ENCODE data around the gene SPATA31C1.
A peak's percentile ranks its signal among the peaks of the same experiment; 100 is the strongest.
"Not testable (repeated sequence)": the region's sequence is repeated elsewhere in the genome, so short reads cannot be mapped to it uniquely, and the experiment has no call there.

Gene SPATA31C1

DNA sequence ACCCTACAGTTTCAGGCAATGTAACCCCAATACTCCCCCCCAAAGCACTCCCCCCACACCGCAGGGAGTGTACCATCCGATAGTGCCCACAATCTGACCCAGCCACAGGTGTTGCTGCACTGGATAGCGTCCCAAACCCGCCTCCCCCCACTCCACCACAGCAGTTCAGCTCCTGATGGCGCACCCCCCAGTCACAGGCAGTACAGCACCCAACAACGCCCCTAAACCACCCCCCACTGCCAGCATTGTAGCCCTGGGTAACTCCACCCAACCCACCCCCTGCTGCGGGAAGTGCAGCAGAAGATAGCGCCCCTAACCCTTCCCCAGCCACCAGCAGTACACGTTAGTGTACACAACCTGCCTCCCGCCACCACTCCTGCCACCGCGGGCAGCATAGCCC lies 20.6 kb downstream of the SPATA31C1 start:
- DNase-seq (ENCODE audit: low spot score) = not testable (repeated sequence)

DNA sequence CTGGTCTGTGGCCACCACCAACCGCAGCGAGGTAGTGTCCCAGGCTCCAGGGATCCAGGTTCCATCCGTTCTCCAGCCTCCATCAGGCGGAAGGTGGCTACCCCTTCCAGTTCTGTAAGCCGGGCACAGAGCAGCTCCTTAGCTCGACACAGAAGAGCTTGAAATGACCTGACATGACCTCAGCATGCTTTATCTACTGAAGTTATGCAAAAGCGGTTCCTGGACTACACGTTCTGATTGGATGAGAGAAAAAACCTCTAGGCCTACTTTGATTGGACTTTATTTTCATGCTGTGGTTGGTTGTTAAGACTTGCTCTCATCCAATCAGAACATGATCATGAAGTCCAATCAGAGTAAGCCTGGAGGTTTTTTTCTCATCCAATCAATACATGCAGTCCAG lies 21.3 kb downstream of the SPATA31C1 start:
- DNase-seq (ENCODE audit: low spot score) = not testable (repeated sequence)

DNA sequence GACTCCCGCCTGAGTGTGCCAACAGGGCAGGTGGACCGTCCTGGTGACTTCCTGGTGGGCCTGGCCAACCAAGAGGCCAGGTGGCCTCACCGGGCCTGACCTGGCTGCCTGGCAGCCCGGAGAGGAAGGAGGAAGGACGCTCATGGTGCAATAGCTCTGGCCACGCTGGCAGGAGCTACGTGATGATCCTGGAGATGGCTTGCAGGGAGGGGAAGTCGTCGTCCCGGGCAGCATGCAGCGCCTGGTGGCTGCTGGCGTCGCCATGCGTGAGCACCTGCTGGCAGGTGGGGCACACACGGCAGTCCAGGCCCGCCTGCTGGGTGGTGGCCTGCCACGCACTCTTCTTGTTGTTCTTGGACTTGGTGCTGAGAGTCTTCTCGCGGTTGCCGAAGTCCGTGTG lies 26.3 kb downstream of the SPATA31C1 start:
- DNase-seq (ENCODE audit: low spot score) = no peak

DNA sequence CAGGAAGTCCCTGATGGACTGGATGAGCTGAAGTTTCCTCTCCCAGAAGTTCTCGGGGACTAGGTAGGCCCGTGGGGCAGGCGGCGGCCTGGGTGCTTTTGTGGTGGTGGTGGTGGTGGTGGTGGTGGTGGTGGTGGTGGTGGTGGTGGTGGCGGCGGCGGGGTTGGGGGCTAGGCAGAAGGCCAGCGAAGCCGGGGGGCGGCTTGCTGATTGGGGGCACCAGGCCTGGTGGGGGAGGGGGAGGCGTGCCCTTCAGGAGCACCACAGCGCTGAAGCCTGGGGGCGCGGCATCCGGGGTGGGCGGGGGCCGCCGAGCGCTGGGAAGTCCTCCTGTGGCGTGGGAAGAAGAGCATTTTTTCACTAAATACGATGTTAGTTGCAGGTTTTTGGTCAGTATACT lies 26.9 kb downstream of the SPATA31C1 start:
- DNase-seq (ENCODE audit: low spot score) = no peak

DNA sequence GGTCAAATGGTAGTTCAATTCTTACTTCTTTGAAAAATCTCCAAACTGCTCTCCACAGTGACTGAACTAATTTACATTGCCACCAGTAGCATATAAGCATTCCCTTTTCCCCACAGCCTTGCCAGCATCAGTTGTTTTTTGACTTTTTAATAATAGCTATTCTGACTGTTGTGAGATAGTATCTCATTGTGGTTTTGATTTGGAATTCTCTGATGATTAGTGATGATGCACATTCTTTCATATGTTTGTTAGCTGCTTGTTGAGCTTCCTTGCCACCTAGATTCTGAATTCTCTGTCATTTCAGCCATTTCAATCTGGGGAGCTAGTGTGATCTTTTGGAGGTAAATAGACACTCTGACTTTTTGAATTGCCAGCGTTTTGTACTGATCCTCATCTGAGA lies 32.5 kb downstream of the SPATA31C1 start:
- DNase-seq (ENCODE audit: low spot score) = no peak

DNA sequence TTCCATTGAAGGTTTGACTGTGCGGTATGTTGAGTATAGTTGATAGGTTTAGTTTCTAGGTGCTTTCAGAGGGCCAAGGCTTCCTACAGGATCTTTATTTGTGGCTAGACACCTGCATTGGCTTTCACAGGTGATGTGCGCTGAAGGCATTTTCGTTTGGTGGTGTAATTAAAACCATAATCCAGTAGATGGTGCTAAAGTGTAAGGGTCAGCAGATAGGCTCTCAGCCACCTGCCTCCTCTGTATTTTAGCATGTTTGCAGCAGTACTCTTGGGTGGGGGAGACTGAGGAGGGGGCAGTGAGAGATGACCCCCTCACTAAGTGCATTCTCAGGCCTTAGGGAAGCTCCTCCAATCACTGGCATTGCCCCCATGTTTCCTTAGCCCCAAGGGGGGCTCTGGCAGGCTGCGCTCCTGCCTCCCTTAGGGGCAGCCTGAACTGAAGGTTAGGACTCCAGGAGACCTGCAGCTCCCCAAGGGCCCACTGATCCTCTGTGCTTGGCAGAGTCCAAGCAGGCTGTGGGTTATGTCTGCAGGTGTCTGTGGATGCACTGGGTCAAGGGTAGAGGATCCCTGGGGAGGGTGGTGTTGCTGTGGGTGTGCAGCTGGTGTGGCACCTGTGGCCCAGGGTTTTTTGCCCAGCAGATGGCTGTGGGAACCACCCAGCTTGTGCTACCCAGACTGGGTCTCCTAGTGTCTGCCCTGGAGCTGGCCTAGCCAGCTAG lies 33.2 kb downstream of the SPATA31C1 start:
- DNase-seq (ENCODE audit: low spot score) = peak; percentile 69

DNA sequence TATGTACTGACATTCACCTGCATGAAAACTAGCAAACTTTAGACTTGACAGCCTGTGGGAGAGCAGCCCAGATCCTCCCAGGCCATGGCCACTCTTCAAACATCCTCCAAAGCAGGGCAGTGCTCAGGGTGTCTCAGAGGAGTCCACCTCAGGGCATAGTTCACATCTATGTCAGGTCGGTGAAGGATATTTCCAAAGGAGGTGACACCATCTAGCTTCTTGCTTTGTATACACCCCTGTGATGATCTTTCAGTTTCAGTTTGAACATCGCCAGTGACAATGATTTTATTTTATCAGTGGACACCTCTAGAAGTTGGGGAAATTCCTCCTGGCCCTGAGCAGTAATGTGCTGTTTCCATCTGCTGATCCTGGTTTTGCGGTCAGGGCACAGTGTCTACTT lies 36.5 kb downstream of the SPATA31C1 start:
- DNase-seq (ENCODE audit: low spot score) = no peak

DNA sequence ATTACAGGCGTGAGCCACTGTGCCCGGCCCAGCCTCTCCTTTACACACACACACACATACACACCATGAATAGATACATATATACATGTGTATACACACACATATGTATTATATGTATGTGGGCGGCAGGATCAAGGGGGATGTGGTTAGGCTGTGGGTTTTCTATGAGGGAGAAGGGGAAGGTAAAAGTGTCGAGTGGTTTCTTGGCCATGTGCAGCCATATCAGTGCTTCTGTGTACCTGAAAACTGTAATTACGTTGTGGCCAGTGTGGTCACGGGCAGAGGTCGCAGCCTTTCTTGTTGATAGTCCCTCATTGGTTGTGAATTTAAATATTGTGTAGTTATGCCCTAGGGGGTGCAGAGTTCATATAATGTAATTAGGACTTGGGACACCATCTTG lies 40.1 kb downstream of the SPATA31C1 start:
- no peak for DNase-seq (ENCODE audit: low spot score)

DNA sequence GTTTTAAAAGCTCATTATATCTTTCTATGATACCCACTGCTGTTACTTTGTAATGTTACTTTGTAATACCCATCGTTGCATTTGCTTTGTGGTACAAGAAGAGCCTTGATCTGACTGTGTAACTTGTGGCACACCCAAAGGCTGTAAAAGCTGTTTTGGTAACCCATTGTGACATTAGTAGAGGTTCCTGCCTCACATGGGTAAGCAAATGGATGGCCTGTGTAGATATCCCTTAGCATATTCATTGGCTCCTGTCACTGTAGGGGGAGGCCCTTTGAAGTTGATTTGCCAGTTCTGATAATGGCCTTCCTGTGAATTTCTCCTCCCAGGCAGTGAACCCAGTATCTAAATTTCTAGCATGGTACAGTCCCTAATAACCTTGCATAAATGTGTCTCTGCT lies 40.8 kb downstream of the SPATA31C1 start:
- no peak for DNase-seq (ENCODE audit: low spot score)

DNA sequence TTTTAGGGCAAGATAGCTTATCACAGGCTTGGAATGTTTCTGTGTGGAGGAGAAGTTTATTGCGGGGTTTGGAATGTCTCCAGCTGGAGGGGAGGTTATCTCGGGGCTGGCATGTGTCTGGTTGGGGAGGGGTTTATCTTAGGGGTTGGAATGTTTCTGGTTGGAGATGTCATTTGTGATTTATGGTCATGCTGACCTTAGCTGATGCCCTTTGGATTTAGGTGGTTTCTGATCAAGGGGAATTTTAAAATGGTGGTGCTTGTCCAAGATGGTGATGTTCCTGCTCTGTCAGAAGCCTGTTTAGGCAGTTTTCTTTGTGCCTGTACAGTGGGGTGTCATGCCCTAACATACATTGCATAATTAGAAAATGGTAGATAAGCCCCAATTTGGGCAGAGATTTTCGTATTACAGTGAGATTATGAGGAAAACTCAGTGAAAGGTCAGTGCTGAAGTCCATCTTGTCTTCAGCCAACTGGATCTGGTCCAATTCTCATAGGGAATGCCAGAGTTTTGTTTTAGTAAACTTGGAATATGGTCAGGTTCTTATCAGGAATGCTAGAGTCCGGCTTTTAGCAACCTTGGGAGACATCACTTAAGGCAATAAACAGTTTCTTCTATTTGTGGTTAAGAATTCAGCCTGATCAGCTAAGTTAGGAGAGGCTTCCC lies 42.3 kb downstream of the SPATA31C1 start:
- DNase-seq (ENCODE audit: low spot score) = no peak

DNA sequence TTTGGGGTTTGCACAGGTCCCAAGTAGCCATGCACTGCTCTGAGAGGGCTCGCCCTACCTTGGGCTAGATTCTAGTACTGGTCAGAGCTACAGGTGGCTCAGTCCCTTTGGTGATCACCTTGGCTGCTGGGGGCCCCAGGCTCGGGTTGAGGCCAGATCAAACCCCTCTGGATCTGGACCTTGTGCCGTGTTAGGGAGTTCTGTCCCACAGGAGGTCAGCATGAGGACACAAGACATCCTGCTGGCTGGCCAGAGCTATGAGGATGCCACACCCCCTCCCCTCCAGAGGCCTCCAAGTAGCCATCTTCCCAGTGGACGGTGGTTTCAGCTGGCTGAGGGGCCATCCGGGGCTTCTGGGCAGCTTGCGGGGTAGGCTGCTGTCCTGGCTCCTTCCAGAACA lies 46.0 kb downstream of the SPATA31C1 start:
- no peak for DNase-seq (ENCODE audit: low spot score)

DNA sequence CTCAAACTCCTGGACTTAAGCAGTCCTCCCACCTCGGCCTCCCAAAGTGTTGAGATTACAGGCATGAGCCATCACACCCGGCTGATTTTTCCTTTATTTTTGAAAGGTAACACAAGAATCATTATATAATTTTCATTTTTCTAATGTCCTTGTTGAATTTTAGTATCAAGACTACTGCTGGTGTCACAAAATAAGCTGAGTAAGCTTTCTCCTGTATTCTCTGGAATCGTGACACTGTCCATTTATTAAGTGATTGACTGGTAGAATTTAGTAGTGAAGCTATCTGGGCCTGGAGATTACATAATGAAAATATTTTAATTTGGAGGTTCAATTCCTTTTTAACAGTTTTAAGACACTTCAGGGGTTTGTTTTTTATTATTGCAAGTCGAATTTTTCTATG lies 47.1 kb downstream of the SPATA31C1 start:
- no peak for DNase-seq (ENCODE audit: low spot score)

DNA sequence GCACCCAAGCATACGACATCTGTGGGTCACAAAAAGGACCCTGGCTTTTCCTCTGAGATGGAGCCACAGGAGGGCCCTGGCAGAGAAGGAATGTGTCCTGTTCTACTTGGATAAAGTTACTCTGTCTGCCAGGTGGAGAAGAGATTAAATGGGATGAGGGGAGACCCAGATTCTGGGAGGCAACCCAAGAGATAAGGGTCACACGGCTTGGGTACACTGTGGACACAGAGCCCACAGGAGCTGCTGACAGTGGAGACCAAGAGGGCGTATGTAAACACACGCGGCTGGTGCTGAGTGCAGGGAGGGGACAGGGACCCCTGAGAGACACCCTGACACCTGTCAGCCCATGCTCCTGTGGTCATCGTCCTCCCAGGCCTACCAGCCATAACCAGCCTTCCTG lies 50.4 kb downstream of the SPATA31C1 start:
- no peak for DNase-seq (ENCODE audit: low spot score)

DNA sequence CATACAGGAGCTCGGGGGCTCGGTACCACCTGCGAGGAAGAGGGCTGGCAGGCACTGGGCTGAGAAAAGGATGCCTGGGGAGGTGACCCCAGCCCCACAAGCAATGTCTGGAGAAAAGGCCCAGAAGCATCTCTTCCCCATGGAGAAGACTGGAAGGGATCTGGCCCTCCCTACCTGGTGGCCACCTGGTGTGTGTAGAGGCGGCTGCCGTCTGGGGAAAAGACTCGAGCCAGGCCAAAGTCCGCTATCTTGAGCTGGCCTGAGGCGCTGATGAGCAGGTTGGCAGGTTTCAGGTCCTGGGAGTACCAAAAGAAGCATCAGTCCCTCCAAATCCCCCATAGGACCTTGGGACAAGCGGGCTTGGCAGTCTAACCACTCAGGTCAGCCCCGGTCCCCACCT lies 52.8 kb downstream of the SPATA31C1 start:
- no peak for DNase-seq (ENCODE audit: low spot score)

DNA sequence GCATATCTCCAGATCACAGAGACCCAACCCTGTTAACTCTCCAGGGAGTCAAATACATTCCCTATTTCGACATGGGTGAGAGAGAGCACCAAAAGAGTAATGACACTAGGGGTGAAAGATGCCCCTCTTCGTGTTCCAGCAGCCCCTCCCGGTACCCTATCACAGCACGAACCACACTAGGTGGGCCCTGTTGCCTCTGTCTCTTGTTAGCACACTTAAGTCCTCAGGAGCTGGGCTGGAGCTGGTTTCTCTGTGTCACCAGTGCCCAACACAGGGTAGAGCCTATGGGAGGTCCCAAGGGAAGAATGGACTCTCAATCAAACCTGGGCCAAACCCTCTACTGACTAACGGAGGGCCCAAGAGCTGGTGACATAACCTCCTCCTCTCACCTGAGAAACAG lies 55.4 kb downstream of the SPATA31C1 start:
- no peak for DNase-seq (ENCODE audit: low spot score)
